Activated CD8-positive, alpha-beta memory T cell treated with anti-CD3 and anti-CD28 coated beads for 48 hours (primary cell): ENCODE data around the gene WHAMM.
"Not testable (repeated sequence)": the region's sequence is repeated elsewhere in the genome, so short reads cannot be mapped to it uniquely, and the experiment has no call there.

ENCODE experiments used
- DNase-seq, 3 experiments: peaks; one replicate each; pipeline ENCODE4 v3.0.0-alpha.2; 2020; ENCODE audit warnings: low read depth in 2 of 3, low spot score in 2 of 3

The WHAMM gene, protein sequence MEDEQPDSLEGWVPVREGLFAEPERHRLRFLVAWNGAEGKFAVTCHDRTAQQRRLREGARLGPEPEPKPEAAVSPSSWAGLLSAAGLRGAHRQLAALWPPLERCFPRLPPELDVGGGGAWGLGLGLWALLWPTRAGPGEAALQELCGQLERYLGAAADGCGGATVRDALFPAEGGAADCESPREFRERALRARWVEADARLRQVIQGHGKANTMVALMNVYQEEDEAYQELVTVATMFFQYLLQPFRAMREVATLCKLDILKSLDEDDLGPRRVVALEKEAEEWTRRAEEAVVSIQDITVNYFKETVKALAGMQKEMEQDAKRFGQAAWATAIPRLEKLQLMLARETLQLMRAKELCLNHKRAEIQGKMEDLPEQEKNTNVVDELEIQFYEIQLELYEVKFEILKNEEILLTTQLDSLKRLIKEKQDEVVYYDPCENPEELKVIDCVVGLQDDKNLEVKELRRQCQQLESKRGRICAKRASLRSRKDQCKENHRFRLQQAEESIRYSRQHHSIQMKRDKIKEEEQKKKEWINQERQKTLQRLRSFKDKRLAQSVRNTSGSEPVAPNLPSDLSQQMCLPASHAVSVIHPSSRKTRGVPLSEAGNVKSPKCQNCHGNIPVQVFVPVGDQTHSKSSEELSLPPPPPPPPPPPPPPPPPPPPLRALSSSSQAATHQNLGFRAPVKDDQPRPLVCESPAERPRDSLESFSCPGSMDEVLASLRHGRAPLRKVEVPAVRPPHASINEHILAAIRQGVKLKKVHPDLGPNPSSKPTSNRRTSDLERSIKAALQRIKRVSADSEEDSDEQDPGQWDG

DNA sequence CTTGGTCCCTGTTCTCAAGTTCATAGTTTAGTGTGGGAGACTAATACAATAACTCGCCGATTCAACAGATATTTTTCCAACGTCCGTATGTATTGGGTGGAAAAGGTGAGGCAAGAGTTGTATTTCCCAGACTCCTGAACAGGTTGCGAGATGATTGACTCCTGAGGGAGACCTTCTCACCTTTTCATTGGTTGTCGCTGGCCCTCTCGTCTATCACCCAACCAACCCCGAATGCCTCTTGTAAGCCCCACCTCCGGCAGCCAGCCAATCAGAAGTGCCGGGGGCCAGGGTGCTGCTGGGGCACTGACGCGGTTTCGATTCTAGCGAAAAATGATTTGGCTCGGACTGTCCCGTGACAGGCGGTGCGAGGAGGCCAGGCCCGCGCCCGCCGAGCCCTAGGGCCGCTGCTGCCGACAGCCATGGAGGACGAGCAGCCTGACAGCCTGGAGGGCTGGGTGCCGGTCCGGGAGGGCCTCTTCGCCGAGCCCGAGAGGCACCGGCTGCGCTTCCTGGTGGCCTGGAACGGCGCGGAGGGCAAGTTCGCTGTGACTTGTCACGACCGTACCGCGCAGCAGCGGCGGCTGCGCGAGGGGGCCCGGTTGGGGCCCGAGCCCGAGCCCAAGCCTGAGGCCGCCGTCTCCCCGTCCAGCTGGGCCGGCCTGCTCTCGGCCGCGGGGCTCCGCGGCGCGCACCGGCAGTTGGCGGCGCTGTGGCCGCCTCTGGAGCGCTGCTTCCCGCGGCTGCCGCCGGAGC, at the start of gene WHAMM:
TSS of gene WHAMM (plus strand) at position 321 of the 753 bp plus-strand sequence. CDS start at position 420, 99 bp downstream.
- peak; percentile 65 to 90 (median 88) for DNase-seq

- no peak for DNase-seq
Observed at GRCh38 chr15:82763361-82764116, 45.9 kb upstream of the WHAMM start.

DNA sequence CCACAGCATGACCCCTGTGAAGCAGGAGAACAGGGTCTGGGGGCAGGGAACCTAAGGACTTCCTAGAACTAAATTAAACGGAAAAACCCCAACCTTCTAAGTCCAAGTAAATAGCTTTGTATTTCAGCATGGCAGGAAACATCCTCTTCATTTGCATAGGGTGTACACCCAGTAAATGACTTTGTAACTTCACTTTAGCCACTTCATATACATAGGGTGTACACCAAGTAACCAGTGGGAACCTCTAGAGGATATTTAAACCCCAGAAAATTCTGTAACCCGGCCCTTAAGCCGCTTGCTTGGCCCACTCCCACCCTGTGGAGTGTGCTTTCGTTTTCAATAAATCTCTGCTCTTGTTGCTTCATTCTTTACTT, 45.3 kb upstream of the WHAMM start:
- no peak for DNase-seq

DNA sequence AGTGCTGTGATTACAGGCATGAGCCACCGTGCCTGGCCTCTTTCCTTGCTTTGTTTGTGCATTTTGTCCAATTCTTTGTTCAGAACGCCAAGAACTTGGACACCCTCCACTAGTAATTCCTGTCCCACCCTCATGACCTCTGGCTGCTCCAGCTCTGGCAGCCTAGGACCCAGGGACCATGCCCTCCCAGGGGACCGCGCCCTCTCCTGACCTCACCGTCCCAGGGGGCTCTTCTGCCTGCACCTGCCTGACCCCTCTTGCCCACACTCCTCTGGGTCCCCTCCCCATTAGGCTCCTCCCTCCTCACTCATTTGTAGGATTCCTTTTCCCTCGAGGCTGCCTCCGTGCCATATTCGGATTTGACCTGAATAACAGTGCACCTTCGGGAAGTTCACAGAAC, 44.7 kb upstream of the WHAMM start:
- no peak for DNase-seq

GRCh38 chr15:82766201-82766600, 43.2 kb upstream of the WHAMM start:
- DNase-seq: not testable (repeated sequence)

DNA sequence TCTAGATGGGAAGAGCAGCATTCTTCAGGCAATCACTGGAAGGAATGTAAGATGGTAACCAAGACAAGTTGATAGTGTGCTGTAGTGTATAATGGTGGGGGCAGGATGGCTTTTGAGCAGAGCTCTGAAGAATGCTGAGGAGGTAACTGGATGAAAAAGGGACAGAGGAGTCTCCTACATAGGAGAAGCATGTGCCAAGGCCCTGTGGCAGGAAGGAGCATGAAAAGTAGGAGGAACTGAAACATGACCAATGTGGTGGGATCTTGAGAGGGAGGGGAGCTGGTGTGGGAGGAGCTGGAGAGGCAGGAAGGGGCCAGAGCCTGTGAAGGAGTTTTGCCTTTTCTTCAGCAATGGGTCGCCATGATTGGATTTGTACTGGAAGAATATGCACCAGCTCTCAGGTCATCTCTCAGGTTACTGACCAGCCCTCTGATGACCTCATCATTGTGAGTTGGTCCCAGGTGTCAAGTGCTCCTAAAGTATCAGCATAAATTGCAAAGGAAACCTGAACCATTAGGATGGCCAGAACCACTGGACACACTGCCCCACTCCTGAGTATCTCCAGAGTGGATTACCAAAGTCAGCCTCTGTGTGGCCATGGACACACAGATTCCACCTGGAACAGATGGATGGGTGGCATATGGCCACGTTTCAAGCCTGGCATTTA, 42.1 kb upstream of the WHAMM start:
- DNase-seq: no peak

GRCh38 chr15:82768414-82769054, 40.9 kb upstream of the WHAMM start:
- no peak for DNase-seq

GRCh38 chr15:82771789-82772607, 37.4 kb upstream of the WHAMM start:
- no peak for DNase-seq

DNA sequence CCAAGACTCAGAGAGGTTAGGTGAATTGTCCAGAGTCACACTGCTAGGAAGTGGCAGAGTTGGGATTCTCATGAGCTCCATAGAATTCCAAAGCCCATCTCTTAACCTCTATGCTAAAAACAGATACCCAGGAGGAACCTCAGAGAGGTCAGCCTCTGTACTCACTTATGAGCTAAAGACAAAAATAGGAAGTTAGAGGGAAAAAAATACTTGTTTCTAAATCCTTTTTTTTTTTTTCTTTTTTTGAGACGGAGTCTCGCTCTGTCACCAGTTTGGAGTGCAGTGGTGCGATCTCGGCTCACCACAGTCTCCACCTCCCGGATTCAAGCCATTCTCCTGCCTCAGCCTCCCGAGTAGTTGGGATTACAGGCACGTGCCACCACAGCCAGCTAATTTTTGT, 34.9 kb upstream of the WHAMM start:
- DNase-seq: no peak

DNA sequence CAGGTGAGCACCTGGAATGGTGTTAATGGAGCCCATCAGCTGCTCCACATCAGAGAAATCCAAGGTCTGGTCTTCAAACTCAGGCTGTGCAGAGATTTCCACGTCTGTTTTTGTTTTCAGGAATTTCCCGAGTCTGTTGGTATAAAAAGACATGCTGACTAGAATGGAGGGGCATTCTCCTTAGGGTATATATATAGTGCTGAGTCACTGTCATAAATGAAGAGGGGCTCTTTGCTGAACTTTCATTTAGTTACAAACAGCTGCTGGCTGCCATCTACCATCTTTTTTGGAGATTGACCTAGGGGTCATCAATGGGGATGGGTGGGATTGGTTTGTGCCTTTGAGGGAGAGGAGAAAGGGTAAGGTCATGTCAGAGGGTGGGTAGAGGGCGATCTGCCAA, 30.7 kb upstream of the WHAMM start:
- no peak for DNase-seq

- DNase-seq: no peak
Observed at GRCh38 chr15:82781349-82781748, 28.1 kb upstream of the WHAMM start.

DNA sequence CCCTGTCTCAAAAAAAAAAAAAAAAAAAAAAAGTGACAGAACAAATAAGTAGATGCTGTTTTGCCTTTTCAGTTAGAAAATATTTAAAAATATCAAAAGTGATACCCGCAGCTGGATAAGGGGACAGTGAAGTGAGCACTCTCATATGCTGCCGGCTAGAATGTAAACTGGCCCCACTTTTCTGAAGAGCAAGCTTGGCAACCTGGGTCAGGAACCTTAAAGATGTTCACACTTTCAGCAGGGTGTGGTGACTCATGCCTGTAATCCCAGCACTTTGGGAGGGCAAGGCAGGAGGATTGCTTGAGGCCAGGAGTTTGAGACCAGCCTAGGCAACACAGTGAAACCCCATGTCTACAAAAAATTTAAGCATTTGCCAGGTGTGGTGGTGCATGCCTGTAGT, 20.9 kb upstream of the WHAMM start:
- no peak for DNase-seq

GRCh38 chr15:82789491-82789890, 19.9 kb upstream of the WHAMM start:
- no peak for DNase-seq

DNA sequence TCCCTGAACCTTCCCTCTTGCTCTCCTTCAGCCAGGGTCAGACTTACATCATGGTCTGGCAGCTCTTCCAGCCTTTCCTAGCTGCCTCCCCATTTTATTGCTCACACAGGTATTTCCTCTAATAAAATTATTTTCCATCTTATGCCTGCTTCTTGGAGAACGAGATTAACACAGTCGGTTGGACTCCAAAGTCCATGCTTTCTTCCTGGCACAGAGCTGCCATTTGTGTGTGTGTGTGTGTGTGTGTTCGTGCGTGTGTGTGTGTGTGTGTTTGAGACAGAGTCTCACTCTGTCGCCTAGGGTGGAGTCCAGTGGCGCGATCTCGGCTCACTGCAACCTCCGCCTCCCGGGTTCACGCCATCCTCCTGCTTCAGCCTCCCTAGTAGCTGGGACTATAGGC, 19.1 kb upstream of the WHAMM start:
- DNase-seq: no peak

DNA sequence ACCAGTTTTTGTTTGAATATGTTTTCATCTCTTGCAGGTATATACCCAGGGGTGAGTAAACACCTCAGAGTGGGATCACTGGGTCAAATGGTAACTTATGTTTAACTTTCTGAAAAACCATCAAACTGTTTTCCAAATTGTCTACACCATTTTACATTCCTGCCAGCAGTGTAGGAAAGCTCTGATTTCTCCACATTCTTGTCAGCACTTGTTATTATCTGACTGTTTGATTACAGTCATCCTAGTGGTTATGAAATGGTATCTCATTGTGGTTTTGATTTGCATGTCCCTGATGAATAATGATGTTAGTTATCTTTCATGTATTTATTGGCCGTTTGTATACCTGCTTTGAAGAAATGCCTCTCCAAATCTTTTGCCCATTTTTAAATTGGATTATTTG, 17.4 kb upstream of the WHAMM start:
- DNase-seq: no peak

DNA sequence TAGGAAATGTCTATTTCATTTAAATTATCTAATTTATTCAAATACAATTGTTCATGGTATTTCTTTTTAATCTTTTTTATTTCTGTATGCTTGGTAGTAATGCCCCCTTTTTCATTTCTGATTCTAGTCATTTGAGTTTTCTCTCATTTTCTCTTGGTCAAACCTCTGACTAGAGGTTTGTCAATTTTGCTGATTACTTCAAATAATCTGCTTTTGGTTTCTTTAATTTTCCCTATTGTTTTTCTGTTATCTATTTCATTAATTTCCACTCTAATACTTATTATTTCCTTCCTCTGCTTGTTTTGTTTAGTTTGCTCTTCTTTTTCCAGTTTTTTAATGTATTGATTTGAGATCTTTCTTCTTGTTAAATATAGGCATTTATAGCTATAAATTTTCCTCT, 15.7 kb upstream of the WHAMM start:
- DNase-seq: no peak

DNA sequence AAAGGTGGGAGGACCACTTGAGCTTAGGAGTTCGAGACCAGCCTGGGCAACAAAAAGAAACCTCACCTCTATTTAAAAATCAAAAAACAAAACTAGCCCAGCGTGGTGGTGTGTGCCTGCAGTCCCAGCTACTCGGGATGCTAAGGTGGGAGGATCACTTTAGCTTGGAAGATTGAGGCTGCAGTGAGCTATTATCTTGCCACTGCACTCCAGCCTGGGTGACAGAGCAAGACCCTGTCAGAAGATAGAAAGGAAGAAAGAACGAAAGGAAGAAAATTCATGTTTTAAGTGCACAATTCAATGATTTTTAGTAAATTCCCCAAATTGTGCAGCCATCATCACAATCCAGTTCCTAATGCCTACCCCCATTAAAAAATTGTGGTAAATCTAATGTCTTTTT, 11.3 kb upstream of the WHAMM start:
- no peak for DNase-seq

DNA sequence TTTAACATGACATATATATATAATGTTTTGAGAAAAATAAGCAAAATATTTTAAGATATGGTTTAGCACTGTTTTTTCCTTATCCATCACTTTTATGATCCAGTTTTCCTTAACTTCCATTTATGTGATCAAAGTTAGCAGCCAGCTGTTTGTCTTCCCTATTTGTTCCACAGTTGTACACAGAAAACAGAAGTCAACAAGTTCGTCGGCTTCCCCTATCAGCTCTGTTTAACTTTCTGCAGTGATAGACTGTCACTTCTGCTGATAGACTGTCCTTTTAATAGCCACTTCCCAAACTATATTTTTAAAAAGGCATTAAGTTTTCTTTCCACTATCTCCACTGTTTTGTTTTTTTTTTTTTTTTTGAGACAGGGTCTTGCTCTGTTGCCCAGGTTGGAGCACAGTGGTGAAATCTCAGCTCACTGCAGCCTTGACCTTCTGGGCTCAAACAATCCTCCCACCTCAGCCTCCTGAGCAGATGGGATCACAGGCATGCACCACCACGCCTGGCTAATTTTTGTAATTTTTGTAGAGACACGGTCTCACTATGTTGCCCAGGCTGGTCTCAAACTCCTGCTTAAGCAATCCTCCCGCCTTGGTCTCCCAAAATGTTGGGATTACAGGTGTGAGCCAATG, 10.8 kb upstream of the WHAMM start:
- no peak for DNase-seq
